HG02970 (cell line): Measurements from ENCODE around the gene INCA1.
A peak's percentile ranks its signal among the peaks of the same experiment; 100 is the strongest.

Experiments used
- ATAC-seq: cut with Tn5 transposase; IDR thresholded peaks from one replicate; pipeline ENCODE4 v1.9.1; 2021; ENCODE audit warnings: mild to moderate bottlenecking, moderate library complexity, moderate number of reproducible peaks; ENCODE audit not compliant: unreplicated experiment, low FRiP score

INCA1 gene

GRCh38 chr17:4950075-4950745 lies 47.1 kb downstream of the INCA1 start:
- ATAC-seq, result peak; percentile 5

- ATAC-seq, result peak; percentile 31
Observed at GRCh38 chr17:4949321-4950074, 47.8 kb downstream of the INCA1 start.

GRCh38 chr17:4948931-4949320 lies 48.4 kb downstream of the INCA1 start:
- peak; percentile 33 for ATAC-seq

GRCh38 chr17:4948166-4948930 lies 49.0 kb downstream of the INCA1 start, which contains the start of gene PFN1:
Gene PFN1 (minus strand): TSS chr17:4948530. CDS start chr17:4948394, 136 bp downstream.
- peak; percentile 25 for ATAC-seq

- ATAC-seq, result peak; percentile 8
Observed at GRCh38 chr17:4947411-4948165, 49.7 kb downstream of the INCA1 start.

- ATAC-seq, result no peak
Observed at GRCh38 chr17:4947010-4947410, 50.3 kb downstream of the INCA1 start.

GRCh38 chr17:4946312-4946976 lies 50.9 kb downstream of the INCA1 start:
- ATAC-seq, result no peak

GRCh38 chr17:4945944-4946280 lies 51.4 kb downstream of the INCA1 start:
- no peak for ATAC-seq

- ATAC-seq, result no peak
Observed at GRCh38 chr17:4945176-4945943, 52.0 kb downstream of the INCA1 start.

GRCh38 chr17:4944554-4945175 lies 52.7 kb downstream of the INCA1 start:
- no peak for ATAC-seq

GRCh38 chr17:4944163-4944553 lies 53.2 kb downstream of the INCA1 start:
- no peak for ATAC-seq

GRCh38 chr17:4942760-4943508 lies 54.4 kb downstream of the INCA1 start:
- ATAC-seq, result no peak

GRCh38 chr17:4941319-4941610 lies 56.1 kb downstream of the INCA1 start:
- ATAC-seq, result no peak

GRCh38 chr17:4940555-4941318 lies 56.6 kb downstream of the INCA1 start:
- no peak for ATAC-seq

GRCh38 chr17:4939796-4940554 lies 57.3 kb downstream of the INCA1 start, which contains the start of the genes RNF167 and SLC25A11:
Gene RNF167 (plus strand): TSS chr17:4940268. CDS start chr17:4940910, 642 bp downstream.
Gene SLC25A11 (minus strand): TSS chr17:4940046. CDS start chr17:4939910, 136 bp downstream.
- ATAC-seq, result peak; percentile 81

- no peak for ATAC-seq
Observed at GRCh38 chr17:4939546-4939795, 57.9 kb downstream of the INCA1 start.
